Caco-2 (cell line): Measurements from ENCODE around the gene RAD51B. TPM values are rescaled to one million over a fixed set of nuclear protein-coding genes. Genes with fewer than 3 reads are reported as not detected.
"Not testable (repeated sequence)": the region's sequence is repeated elsewhere in the genome, so short reads cannot be mapped to it uniquely, and the experiment has no call there.

ENCODE experiments used
- BruUV-seq: library from RNA; stranded (reverse); fragments of 400-500 nt; replicated peaks from 2 replicates; lab custom pipeline; 2021; lab: Mats Ljungman, UMichigan
- CTCF ChIA-PET: fragments of 300-600 bp; sonication (Branson Sonifier 250); formaldehyde crosslinking; loops from one replicate; lab custom pipeline; 2022; ENCODE audit warnings: antibody characterized with exemption; lab: Charles Lee
- POLR2A ChIA-PET: fragments of 300-600 bp; sonication (Branson Sonifier 250); formaldehyde crosslinking; loops from one replicate; lab custom pipeline; 2022; ENCODE audit warnings: antibody characterized with exemption; lab: Charles Lee
- DNase-seq, 2 experiments: peaks; one replicate each; pipeline versions ENCODE4 v3.0.0 to v3.0.0-alpha.2; 2020 to 2022
- H3K27me3 ChIP-seq: replicated peaks from 2 replicates; pipeline ENCODE4 v1.6.0; 2011; ENCODE audit warnings: low read length; ENCODE audit not compliant: control insufficient read depth, insufficient read depth
- H3K36me3 ChIP-seq: 2 replicates; pipeline ENCODE4 v1.5.1; 2011; ENCODE audit warnings: low read length; ENCODE audit not compliant: control insufficient read depth, insufficient read depth
- H3K4me1 ChIP-seq: fragments of 250-450 bp; sonication (Bioruptor Pico); 2 replicates; pipeline ENCODE4 v1.5.1; 2020; ENCODE audit warnings: mild to moderate bottlenecking
- H3K4me3 ChIP-seq: 2 replicates; pipeline ENCODE4 v1.5.1; 2011; ENCODE audit warnings: low read depth, mild to moderate bottlenecking, control low read depth, low read length
- H3K9me3 ChIP-seq: fragments of 250-450 bp; sonication (Bioruptor Pico); 2 replicates; pipeline ENCODE4 v1.5.1; 2020; ENCODE audit warnings: mild to moderate bottlenecking, moderate library complexity
- H3K27ac Mint-ChIP-seq: one replicate; pipeline ENCODE4 v1.8.0; 2022; ENCODE audit warnings: mixed read lengths; ENCODE audit not compliant: unreplicated experiment
- H3K27me3 Mint-ChIP-seq: one replicate; pipeline ENCODE4 v1.8.0; 2022; ENCODE audit warnings: mixed read lengths; ENCODE audit not compliant: insufficient read depth, unreplicated experiment
- H3K36me3 Mint-ChIP-seq: one replicate; pipeline ENCODE4 v1.8.0; 2022; ENCODE audit warnings: mild to moderate bottlenecking, mixed read lengths; ENCODE audit not compliant: insufficient read depth, unreplicated experiment
- H3K4me1 Mint-ChIP-seq: one replicate; pipeline ENCODE4 v1.8.0; 2022; ENCODE audit warnings: low read depth, mixed read lengths; ENCODE audit not compliant: unreplicated experiment
- H3K4me3 Mint-ChIP-seq: one replicate; pipeline ENCODE4 v1.8.0; 2022; ENCODE audit warnings: mild to moderate bottlenecking, moderate library complexity, mixed read lengths; ENCODE audit not compliant: unreplicated experiment
- H3K9me3 Mint-ChIP-seq: one replicate; pipeline ENCODE4 v1.8.0; 2022; ENCODE audit warnings: mixed read lengths; ENCODE audit not compliant: unreplicated experiment
- intact Hi-C: fragments of 100-400 bp; cut with micrococcal nuclease; formaldehyde crosslinking; loops from one replicate; pipeline ENCODE4 v1.10.0; 2022; ENCODE audit not compliant: unreplicated experiment
- total RNA-seq: library from RNA; stranded (reverse); gene quantifications from 2 replicates; pipeline ENCODE4 v1.2.3, GENCODE V29; 2022
- TF ChIP-seq, protein P1 (sequence below), 2 experiments: fragments of 200-600 bp in 1 of 2; IDR thresholded peaks; 1 replicate in 1 of 2; 2 replicates in 1 of 2; pipeline versions ENCODE4 v1.5.1 to v1.8.0; 2011 to 2022; ENCODE audit warnings: antibody characterized with exemption in 1 of 2, control low read depth in 1 of 2, inconsistent platforms in 1 of 2, low read depth in 1 of 2, low read length in 1 of 2, mild to moderate bottlenecking in 1 of 2, moderate library complexity in 1 of 2; ENCODE audit not compliant: insufficient read depth in 1 of 2, severe bottlenecking in 1 of 2, unreplicated experiment in 1 of 2

RAD51B gene
- total RNA-seq, 1 experiment from 2014 or later, result 16.7 TPM

DNA sequence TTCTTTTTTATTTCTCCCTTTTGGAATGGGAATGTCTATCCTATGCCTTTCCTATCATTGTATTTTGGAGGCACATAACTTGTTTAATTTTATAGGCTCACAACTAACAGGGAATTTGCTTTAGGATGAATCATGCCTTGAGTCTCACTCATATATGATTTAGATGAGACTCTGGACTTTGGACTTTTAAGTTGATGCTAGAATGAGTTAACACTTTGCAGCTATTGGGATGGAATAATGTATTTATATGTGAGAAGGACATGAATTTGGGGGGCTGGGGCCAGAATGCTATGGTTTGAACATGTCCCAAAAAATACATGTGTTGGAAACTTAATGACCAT is 607.9 kb downstream of the RAD51B start:
- intact Hi-C loops, result no loop called here
- ChIA-PET POLR2A (no interaction called here), CTCF (interaction anchor here (0.7 kb wide), 1 partner anchor 53 kb away, joined by 3 read pairs; no protein-coding TSS in a partner anchor)
- Mint-ChIP-seq H3K4me1 (peaks cover 6% of the 10 kb centered on the region), H3K27me3 (no peaks in the 10 kb centered on the region), H3K27ac (no peak overlapping the region), H3K9me3 (peaks cover 12% of the 10 kb centered on the region), H3K4me3 (no peak overlapping the region), H3K36me3 (no peaks in the 10 kb centered on the region)
- peaks cover 8% of the 10 kb centered on the region; the same call in 1 of the 2 replicates for H3K4me1 ChIP-seq
- no TSS peak for BruUV-seq
- no peaks in the 10 kb centered on the region for H3K27me3 ChIP-seq
- TF ChIP-seq, protein P1, sequence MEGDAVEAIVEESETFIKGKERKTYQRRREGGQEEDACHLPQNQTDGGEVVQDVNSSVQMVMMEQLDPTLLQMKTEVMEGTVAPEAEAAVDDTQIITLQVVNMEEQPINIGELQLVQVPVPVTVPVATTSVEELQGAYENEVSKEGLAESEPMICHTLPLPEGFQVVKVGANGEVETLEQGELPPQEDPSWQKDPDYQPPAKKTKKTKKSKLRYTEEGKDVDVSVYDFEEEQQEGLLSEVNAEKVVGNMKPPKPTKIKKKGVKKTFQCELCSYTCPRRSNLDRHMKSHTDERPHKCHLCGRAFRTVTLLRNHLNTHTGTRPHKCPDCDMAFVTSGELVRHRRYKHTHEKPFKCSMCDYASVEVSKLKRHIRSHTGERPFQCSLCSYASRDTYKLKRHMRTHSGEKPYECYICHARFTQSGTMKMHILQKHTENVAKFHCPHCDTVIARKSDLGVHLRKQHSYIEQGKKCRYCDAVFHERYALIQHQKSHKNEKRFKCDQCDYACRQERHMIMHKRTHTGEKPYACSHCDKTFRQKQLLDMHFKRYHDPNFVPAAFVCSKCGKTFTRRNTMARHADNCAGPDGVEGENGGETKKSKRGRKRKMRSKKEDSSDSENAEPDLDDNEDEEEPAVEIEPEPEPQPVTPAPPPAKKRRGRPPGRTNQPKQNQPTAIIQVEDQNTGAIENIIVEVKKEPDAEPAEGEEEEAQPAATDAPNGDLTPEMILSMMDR (IDR thresholded peaks at IDR 0.05; ENCODE audit: insufficient read depth in 1 of 2, low read depth in 1 of 2, low read length in 1 of 2, severe bottlenecking in 1 of 2, unreplicated experiment in 1 of 2), result no peak
- H3K4me3 ChIP-seq, result no peak overlapping the region
- H3K36me3 ChIP-seq, result no peaks in the 10 kb centered on the region
- H3K9me3 ChIP-seq, result no peaks in the 10 kb centered on the region
- no peak for DNase-seq

DNA sequence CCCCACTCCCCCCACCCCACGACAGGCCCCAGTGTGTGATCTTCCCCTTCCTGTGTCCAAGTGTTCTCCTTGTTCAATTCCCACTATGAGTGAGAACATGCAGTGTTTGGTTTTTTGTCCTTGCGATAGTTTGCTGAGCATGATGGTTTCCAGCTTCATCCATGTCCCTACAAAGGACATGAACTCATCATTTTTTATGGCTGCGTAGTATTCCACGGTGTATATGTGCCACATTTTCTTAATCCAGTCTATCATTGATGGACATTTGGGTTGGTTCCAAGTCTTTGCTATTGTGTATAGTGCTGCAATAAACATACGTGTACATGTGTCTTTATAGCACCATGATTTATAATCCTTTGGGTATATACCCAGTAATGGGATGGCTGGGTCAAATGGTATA is 609.3 kb downstream of the RAD51B start:
- H3K36me3 Mint-ChIP-seq, POLR2A ChIA-PET, H3K36me3 ChIP-seq, H3K9me3 ChIP-seq, DNase-seq, H3K4me3 ChIP-seq, H3K27me3 ChIP-seq, H3K9me3 Mint-ChIP-seq, BruUV-seq, H3K4me1 Mint-ChIP-seq, H3K27me3 Mint-ChIP-seq, CTCF ChIA-PET, intact Hi-C loops, H3K4me3 Mint-ChIP-seq, H3K27ac Mint-ChIP-seq, H3K4me1 ChIP-seq: not testable (repeated sequence)

DNA sequence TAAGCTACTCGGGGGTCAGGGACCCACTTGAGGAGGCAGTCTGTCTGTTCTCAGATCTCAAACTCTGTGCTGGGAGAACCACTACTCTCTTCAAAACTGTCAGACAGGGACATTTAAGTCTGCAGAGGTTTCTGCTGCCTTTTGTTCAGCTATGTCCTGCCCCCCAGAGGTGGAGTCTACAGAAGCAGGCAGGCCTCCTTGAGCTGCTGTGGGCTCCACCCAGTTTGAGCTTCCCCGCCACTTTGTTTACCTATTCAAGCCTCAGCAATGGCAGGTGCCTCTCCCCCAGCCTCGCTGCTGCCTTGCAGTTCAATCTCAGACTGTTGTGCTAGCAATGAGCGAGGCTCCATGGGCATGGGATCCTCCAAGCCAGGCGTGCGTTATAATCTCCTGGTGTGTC is 614.6 kb downstream of the RAD51B start:
- H3K4me1 ChIP-seq, H3K36me3 Mint-ChIP-seq, BruUV-seq, H3K9me3 ChIP-seq, H3K4me3 ChIP-seq, H3K4me3 Mint-ChIP-seq, H3K4me1 Mint-ChIP-seq, H3K27ac Mint-ChIP-seq, H3K27me3 ChIP-seq, H3K36me3 ChIP-seq, POLR2A ChIA-PET, H3K27me3 Mint-ChIP-seq: not testable (repeated sequence)
- intact Hi-C loops, result loop anchor here (5.0 kb wide), 1 partner anchor 492 kb away; no protein-coding TSS in a partner anchor
- peak in 1 of 2 experiments; percentile 25 for DNase-seq
- H3K9me3 Mint-ChIP-seq, result peaks cover 12% of the 10 kb centered on the region
- CTCF ChIA-PET, result interaction anchor here (0.7 kb wide), 1 partner anchor 220 kb away, joined by 3 read pairs; no protein-coding TSS in a partner anchor

DNA sequence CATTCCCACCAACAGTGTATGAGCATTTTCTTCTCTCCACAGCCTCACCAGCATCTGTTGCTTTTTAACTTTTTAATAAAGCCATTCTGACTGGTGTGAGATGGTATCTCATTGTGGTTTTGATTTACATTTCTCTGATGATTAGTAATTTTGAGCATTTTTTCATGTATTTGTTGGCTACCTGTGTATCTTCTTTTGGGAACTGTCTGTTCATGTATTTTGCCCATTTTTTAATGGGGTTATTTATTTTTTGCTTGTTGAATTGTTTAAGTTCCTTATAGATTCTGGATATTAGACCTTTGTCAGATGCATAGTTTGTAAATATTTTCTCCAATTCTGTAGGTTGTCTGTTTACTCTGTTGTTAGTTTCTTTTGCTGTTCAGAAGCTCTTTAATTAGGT is 616.1 kb downstream of the RAD51B start:
- H3K27me3 ChIP-seq, POLR2A ChIA-PET, H3K4me3 ChIP-seq, H3K27ac Mint-ChIP-seq, H3K27me3 Mint-ChIP-seq, DNase-seq, H3K9me3 ChIP-seq, H3K4me1 Mint-ChIP-seq, H3K36me3 ChIP-seq, intact Hi-C loops, CTCF ChIA-PET, H3K4me1 ChIP-seq, H3K4me3 Mint-ChIP-seq, H3K36me3 Mint-ChIP-seq, BruUV-seq: not testable (repeated sequence)
- peaks cover 12% of the 10 kb centered on the region for H3K9me3 Mint-ChIP-seq
